NCI-H146 treated with DMSO at 0.1 percent for 48 hours (cell line): ENCODE data around the gene TDO2.
"Not testable (repeated sequence)": the region's sequence is repeated elsewhere in the genome, so short reads cannot be mapped to it uniquely, and the experiment has no call there.

Source experiments
- DNase-seq: peaks from one replicate; lab custom pipeline; 2025; ENCODE audit not compliant: unreplicated experiment; lab: John Stamatoyannopoulos, UW

TDO2 gene

DNA sequence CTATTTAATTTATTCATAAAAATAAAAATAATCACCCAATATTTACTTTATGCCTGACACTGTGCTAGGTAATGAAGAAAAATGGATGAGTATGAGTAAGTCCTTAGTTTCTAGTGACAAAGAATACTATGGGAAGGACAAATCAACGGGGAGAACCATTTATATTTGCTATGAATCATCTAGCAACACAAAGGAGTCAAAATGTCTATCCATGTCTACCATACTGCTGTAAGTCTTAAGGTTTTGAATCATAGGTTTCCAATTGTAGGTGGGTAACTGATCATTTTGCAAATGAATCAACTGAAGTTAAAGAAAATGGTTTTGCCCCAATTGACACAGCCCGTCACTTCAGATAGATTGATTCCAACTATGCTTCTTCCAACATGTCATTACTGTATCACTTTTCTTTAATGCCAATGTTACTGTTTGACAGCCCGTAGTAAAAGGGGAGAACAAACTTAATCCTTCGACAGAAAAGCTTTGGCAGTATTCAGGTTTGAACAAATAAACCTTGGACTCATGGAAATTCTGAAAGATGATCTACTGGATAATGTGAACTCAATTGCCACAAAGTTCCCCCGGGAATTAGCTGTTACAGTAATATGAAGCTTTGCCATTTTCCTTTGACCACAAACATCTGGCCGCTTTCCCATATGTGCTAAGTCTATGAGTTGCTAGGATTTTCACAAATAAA is 3.2 kb downstream of the TDO2 start:
- DNase-seq, result no peak

DNA sequence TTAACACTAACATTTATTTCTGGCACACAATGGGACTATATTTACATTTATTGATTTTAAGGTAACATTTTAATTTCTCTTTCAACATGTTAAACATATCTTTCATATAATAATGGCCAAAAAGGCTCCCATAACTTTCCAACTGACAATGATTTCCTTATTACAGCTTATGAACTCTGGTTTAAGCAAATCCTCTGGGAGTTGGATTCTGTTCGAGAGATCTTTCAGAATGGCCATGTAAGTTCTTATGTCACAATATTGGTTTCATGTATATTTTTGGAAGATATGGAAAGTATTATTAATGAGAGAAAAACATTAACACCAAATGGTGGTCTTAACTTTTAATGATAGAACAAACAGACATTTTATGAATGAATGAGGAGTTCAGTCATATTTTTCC is 4.1 kb downstream of the TDO2 start:
- no peak for DNase-seq

DNA sequence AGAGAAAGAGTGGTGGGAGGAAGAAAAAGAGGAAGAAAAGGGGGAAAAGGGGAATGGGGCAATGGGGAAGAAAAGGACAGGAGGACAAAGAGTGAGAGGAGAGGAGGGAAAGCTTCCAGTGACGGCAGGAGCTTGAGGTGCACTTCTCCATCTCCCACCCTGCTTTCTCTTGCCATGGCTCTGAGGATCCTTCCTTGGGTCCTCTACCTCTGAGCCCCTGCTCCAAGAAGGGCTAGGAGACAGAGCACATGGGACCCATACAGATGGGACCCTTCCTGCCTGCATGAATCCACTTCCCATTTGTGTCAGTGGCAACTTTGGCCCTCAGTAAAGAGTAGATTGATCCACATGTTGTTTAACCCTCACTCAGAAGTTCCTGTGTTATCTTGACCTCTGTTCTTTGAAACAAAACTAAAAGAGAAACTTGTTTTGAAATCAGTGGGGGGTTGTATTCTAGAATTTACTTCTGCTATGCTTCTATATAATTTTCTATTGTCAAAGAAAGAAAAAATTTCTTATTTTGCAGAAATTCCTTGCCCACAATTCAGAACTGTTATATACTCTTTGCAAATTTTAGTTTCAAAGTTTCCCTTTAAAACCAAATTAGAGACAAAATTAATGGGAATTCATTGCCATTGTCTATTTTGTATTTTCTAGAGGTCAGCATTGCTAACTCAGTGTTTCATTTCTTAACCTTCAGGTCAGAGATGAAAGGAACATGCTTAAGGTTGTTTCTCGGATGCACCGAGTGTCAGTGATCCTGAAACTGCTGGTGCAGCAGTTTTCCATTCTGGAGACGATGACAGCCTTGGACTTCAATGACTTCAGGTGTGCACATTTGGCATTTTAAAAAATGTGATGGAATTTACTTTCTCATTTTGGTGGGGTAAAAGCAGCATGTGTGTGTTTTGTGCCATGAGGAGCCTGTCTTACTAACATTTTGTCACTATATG is 5.0 kb downstream of the TDO2 start:
- DNase-seq, result no peak

DNA sequence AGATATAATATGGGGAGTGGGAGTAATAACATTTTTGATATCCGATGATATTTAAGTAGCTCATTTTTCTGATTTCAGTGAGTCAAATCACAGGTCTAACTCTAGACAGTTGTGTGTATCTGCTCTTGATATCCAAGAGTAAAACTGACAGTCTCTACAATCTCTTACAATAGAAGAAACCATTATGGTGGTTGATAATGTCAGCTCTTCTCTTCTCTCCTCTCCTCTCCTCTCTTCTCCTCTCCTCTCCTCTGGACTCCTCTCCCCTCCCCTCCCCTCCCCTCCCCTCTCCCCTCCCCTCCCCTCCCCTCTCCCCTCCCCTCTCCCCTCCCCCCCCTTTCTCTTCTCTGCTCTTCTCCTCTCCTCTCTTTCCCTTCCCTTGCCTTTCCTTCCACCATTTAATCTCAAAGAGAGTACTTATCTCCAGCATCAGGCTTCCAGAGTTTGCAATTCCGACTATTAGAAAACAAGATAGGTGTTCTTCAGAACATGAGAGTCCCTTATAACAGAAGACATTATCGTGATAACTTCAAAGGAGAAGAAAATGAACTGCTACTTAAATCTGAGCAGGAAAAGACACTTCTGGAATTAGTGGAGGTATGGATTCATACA is 6.2 kb downstream of the TDO2 start:
- DNase-seq, result no peak

DNA sequence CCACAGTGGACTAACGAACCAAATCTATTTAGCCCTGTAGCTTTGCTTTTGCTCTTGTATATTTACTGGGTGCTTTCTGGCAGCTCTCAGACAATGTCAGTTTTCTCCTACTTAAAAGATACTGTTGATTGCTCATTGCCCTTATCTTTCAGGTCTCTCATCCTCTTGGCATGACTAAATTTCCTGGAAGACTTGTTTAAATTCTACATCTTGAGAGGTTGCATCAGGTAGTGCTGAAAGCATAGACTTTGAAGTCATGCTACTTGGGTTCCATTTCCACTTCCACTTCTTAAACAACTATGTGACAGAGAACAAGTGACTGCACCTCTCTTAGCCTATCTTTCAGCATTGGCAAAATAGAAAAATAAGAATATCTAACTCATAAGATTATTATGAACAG is 8.4 kb downstream of the TDO2 start:
- DNase-seq, result no peak

- DNase-seq, result no peak
These were observed 11.3 kb downstream of the TDO2 start for GRCh38 chr4:155914782-155915181.

DNA sequence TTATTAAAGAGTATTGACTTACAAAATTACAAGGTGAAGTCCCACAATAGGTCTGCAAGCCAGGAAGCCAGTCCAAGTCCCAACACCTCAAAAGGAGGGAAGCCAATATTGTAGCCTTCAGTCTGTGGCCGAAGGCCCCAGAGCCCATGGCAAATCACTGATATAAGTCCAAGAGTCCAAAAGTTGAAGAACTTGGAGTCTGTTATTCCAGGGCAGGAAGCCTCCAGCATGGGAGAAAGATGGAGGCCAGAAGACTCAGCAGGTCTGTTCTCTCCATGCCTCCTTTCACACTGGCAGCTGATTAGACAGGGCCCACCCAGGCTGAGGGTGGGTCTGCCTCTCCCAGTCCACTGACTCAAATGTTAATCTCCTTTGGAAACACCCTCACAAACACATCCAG is 18.1 kb downstream of the TDO2 start:
- no peak for DNase-seq

GRCh38 chr4:155924637-155925036 is 21.1 kb downstream of the TDO2 start:
- DNase-seq, result no peak

DNA sequence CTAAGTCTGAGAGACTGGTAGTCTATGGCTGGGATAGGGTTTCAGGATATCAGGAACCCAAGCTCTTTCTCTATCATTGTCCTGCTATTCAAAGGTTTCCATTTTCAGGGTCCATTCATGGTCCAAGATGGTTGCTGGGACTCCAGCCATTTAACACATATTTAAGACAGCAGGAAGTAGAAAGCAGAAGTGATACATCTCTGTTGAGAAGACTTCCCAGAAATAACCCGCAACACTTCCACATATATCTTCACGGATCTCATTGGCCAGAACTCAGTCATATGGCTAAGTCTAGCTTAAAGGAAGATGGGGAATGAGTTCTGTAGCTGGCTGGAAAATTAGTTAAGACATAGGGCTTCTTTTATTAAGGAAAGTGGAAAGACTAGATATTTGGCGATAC is 26.3 kb downstream of the TDO2 start:
- no peak for DNase-seq

DNA sequence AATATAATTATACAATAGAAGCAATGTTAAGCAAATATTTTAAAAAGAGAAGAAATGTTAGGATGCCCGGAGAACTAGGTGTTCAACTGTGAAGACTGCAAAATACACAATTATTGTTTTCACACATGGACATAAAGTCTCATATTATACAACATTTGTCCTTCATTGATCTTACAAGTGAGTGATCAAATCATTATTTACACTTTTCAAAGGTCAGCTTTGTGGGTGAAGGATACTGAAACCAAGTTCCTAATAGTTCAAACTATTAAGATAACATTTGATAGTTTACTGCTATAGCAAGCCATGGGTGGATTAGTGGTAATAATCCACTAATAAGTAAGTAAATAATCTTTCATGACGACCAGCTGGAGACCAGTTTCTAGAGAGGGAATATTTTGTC is 26.8 kb downstream of the TDO2 start:
- DNase-seq, result no peak

DNA sequence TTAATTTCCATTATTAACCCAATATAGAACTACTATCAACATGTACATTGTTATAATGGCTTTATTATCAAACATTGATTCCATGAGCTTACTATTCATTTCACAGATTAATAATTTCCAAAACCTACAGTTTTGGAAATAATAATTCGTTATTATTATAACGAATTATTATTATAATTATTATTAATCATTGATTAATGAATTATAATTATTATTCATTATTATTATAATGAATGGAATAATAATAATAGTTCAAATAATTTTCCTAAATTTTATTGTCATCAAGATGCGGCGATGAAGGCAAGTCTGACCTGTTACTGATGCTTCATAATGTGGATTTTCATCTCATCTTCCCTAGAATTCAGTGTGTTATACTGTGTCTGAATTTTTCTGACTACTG is 28.1 kb downstream of the TDO2 start:
- DNase-seq, result no peak

GRCh38 chr4:155934634-155935033 is 31.1 kb downstream of the TDO2 start:
- DNase-seq, result not testable (repeated sequence)

GRCh38 chr4:155935389-155935986 is 32.0 kb downstream of the TDO2 start:
- no peak for DNase-seq

- DNase-seq, result no peak
These were observed 37.7 kb downstream of the TDO2 start for GRCh38 chr4:155941085-155941790.

DNA sequence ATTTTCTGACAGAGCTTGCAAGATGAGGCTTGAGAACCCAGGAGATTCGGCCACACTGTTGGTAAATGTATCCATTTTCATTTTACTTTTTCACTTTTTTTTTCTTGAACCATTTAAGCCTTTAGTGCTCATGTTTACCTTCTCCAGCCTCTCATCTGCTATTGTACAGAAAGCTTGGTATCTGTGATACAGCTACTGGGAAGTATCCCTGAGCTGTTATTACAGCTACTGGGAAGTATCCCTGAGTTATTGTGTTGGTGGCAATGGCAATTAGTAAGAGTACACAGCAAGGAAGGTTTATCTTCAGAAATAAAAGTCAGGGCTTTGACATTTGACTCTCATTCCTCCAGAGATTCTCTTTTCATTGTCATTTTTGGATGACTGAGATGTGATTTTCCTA is 38.3 kb downstream of the TDO2 start:
- DNase-seq, result no peak

GRCh38 chr4:155943605-155944291 is 40.3 kb downstream of the TDO2 start:
- DNase-seq, result no peak

DNA sequence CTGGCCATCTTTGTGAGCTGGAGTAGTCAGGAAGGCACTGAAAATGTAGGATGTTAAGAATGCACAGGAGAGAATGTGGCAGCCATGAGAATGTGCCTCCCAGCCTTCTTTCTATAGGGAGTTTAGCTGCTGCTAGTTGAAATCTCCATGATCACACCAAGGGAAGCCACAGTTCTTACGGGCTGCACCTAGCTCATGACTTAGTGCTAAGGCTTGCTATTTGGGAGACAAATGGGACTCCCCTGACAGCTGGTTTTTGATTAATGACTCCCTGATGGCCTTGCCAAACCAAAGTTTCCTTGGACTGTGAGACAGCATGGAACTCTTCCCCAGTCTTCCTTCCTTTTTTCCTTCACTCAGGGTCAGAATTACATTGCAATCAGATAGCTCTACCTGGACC is 41.0 kb downstream of the TDO2 start:
- DNase-seq, result no peak

DNA sequence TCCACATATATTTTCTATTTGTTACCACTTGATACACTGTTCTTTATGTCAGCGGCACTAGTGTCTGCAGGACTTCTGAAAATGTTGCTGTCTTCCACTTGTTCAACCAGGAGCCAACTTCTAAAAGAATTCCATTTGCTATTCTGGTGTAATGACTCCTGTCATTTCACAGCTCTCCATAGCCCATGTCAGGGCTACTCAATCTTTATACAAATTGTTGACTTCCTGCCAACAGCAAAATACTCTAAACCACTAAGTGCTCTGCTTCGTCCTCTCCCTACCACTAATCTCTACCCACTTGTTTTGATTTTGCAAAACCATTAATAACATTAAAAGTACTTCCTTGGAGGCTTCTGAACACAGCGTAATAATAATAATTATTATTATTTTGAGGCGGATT is 43.0 kb downstream of the TDO2 start:
- no peak for DNase-seq

GRCh38 chr4:155948541-155948940 is 45.0 kb downstream of the TDO2 start:
- no peak for DNase-seq

DNA sequence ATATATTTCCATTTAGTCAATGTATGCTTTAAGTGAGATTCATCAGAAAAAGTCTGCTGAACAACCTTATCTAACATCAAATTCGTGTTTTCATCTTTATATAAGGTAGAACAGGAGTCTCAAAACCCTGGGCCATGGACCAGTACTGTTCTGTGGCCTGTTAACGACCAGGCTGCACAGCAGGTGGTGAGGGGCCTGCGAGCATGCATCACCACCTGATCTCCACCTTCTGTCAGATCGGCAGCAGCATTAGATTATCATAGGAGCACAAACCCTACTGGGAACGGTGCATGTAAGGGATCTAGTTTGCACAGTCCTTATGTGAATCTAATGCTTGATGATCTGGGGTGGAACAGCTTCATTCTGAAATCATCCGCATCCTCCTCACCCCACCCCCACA is 47.0 kb downstream of the TDO2 start:
- DNase-seq, result no peak
